HG03025 (cell line): ENCODE measurements around the gene WAC.
"Not testable (repeated sequence)": the region's sequence is repeated elsewhere in the genome, so short reads cannot be mapped to it uniquely, and the experiment has no call there.

ENCODE experiments used
- ATAC-seq: cut with Tn5 transposase; IDR thresholded peaks from one replicate; pipeline ENCODE4 v1.9.1; 2021; ENCODE audit warnings: mild to moderate bottlenecking, moderate library complexity; ENCODE audit not compliant: unreplicated experiment, low FRiP score

WAC gene

GRCh38 chr10:28560617-28561016 lies 27.7 kb downstream of the WAC start:
- no peak for ATAC-seq

GRCh38 chr10:28561531-28561930 lies 28.6 kb downstream of the WAC start:
- no peak for ATAC-seq

- no peak for ATAC-seq
These were observed 32.0 kb downstream of the WAC start for GRCh38 chr10:28564905-28565304.

GRCh38 chr10:28566458-28567015 lies 33.6 kb downstream of the WAC start:
- no peak for ATAC-seq

- no peak for ATAC-seq
These were observed 36.7 kb downstream of the WAC start for GRCh38 chr10:28569506-28570159.

- no peak for ATAC-seq
These were observed 37.7 kb downstream of the WAC start for GRCh38 chr10:28570598-28570997.

GRCh38 chr10:28571265-28571664 lies 38.3 kb downstream of the WAC start:
- no peak for ATAC-seq

GRCh38 chr10:28574214-28574613 lies 41.3 kb downstream of the WAC start:
- not testable (repeated sequence) for ATAC-seq

GRCh38 chr10:28575852-28576251 lies 42.9 kb downstream of the WAC start:
- no peak for ATAC-seq

GRCh38 chr10:28577506-28577905 lies 44.6 kb downstream of the WAC start:
- ATAC-seq = no peak

- ATAC-seq = no peak
These were observed 45.5 kb downstream of the WAC start for GRCh38 chr10:28578454-28578853.

- ATAC-seq = no peak
These were observed 47.9 kb downstream of the WAC start for GRCh38 chr10:28580825-28581224.

- ATAC-seq = no peak
These were observed 49.0 kb downstream of the WAC start for GRCh38 chr10:28581916-28582315.

GRCh38 chr10:28585076-28585475 lies 52.2 kb downstream of the WAC start:
- no peak for ATAC-seq

- ATAC-seq = no peak
These were observed 53.3 kb downstream of the WAC start for GRCh38 chr10:28586176-28586575.

GRCh38 chr10:28587270-28587969 lies 54.5 kb downstream of the WAC start:
- ATAC-seq = no peak

GRCh38 chr10:28587970-28588290 lies 55.0 kb downstream of the WAC start:
- no peak for ATAC-seq

- no peak for ATAC-seq
These were observed 60.0 kb downstream of the WAC start for GRCh38 chr10:28592953-28593352.

- ATAC-seq = no peak
These were observed 60.9 kb downstream of the WAC start for GRCh38 chr10:28593811-28594210.

- no peak for ATAC-seq
These were observed 61.5 kb downstream of the WAC start for GRCh38 chr10:28594406-28594805.

GRCh38 chr10:28595613-28596012 lies 62.7 kb downstream of the WAC start:
- ATAC-seq = no peak

GRCh38 chr10:28600056-28600455 lies 67.1 kb downstream of the WAC start:
- no peak for ATAC-seq
